Measurements from ENCODE around the gene SLC35G2. TPM values are rescaled to one million over a fixed set of nuclear protein-coding genes. Genes with fewer than 3 reads are reported as not detected.

Gene SLC35G2
- polyA plus RNA-seq, 1 donor from 2014 or later, result 6.8 TPM

DNA sequence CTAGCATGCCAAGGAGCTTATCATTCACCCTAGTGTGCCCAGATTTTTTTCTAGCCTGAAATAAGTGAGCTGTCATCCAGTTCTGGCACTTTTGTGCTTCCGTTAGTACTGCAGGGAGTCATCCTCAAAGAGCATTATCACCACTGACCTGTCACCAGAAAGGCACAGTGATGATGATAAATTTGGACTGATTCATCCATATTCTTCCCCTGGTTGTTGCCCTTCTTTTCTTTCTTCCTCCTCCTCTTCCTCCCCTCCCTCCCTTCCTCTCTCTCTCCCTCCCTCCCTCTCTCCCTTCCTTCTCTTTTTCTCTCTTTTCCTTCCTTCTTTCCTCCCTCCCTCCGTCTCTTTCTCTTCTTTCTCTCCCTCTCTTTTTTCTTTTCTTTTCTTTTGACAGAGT is 21.3 kb downstream of the SLC35G2 start:
- Histone ChIP-seq H3K9me2 (ENCODE audit: insufficient read depth, low read length) (no peaks in the 10 kb centered on the region), H3K36me3 (ENCODE audit: insufficient read depth, low read length) (no peaks in the 10 kb centered on the region), H4K20me1 (ENCODE audit: insufficient read depth) (no peaks in the 10 kb centered on the region), H3K9ac (ENCODE audit: low read length) (no peak overlapping the region), H3F3A (ENCODE audit: insufficient read depth, low read length, poor library complexity, severe bottlenecking) (no peaks in the 10 kb centered on the region), H3K9me3 (ENCODE audit: low read length) (no peaks in the 10 kb centered on the region), H3K79me2 (replicated peaks; ENCODE audit: insufficient read depth, low read length) (no peaks in the 10 kb centered on the region), H2AFZ (ENCODE audit: low read depth, low read length) (no peak overlapping the region), H3K27ac (ENCODE audit: low read length) (no peak overlapping the region), H3K4me3 (ENCODE audit: low read length) (no peak overlapping the region), H3K4me2 (ENCODE audit: low read length) (no peak overlapping the region), H3K27me3 (ENCODE audit: insufficient read depth, low read depth, low read length) (no peaks in the 10 kb centered on the region)
- no peak for TF ChIP-seq EP300 (conservative IDR thresholded peaks at IDR 0.05; ENCODE audit: poor library complexity, severe bottlenecking)
- TF ChIP-seq TAF1 (IDR thresholded peaks at IDR 0.05; ENCODE audit: low read depth), result no peak
- TF ChIP-seq, protein P1, sequence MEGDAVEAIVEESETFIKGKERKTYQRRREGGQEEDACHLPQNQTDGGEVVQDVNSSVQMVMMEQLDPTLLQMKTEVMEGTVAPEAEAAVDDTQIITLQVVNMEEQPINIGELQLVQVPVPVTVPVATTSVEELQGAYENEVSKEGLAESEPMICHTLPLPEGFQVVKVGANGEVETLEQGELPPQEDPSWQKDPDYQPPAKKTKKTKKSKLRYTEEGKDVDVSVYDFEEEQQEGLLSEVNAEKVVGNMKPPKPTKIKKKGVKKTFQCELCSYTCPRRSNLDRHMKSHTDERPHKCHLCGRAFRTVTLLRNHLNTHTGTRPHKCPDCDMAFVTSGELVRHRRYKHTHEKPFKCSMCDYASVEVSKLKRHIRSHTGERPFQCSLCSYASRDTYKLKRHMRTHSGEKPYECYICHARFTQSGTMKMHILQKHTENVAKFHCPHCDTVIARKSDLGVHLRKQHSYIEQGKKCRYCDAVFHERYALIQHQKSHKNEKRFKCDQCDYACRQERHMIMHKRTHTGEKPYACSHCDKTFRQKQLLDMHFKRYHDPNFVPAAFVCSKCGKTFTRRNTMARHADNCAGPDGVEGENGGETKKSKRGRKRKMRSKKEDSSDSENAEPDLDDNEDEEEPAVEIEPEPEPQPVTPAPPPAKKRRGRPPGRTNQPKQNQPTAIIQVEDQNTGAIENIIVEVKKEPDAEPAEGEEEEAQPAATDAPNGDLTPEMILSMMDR (IDR thresholded peaks at IDR 0.05; ENCODE audit: poor library complexity, severe bottlenecking), result no peak
- TF ChIP-seq, protein P2, sequence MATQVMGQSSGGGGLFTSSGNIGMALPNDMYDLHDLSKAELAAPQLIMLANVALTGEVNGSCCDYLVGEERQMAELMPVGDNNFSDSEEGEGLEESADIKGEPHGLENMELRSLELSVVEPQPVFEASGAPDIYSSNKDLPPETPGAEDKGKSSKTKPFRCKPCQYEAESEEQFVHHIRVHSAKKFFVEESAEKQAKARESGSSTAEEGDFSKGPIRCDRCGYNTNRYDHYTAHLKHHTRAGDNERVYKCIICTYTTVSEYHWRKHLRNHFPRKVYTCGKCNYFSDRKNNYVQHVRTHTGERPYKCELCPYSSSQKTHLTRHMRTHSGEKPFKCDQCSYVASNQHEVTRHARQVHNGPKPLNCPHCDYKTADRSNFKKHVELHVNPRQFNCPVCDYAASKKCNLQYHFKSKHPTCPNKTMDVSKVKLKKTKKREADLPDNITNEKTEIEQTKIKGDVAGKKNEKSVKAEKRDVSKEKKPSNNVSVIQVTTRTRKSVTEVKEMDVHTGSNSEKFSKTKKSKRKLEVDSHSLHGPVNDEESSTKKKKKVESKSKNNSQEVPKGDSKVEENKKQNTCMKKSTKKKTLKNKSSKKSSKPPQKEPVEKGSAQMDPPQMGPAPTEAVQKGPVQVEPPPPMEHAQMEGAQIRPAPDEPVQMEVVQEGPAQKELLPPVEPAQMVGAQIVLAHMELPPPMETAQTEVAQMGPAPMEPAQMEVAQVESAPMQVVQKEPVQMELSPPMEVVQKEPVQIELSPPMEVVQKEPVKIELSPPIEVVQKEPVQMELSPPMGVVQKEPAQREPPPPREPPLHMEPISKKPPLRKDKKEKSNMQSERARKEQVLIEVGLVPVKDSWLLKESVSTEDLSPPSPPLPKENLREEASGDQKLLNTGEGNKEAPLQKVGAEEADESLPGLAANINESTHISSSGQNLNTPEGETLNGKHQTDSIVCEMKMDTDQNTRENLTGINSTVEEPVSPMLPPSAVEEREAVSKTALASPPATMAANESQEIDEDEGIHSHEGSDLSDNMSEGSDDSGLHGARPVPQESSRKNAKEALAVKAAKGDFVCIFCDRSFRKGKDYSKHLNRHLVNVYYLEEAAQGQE (IDR thresholded peaks at IDR 0.05; ENCODE audit: borderline replicate concordance), result no peak
- TF ChIP-seq SMC3 (conservative IDR thresholded peaks at IDR 0.05; ENCODE audit: poor library complexity), result no peak
- no peak for TF ChIP-seq POLR2AphosphoS5 (IDR thresholded peaks at IDR 0.05)
- no peak for TF ChIP-seq MXI1 (conservative IDR thresholded peaks at IDR 0.05; ENCODE audit: poor library complexity, severe bottlenecking)
- TF ChIP-seq RAD21 (conservative IDR thresholded peaks at IDR 0.05), result no peak
- no peak for TF ChIP-seq EZH2 (IDR thresholded peaks at IDR 0.05; ENCODE audit: borderline replicate concordance, insufficient read depth, low read length, poor library complexity, severe bottlenecking)

DNA sequence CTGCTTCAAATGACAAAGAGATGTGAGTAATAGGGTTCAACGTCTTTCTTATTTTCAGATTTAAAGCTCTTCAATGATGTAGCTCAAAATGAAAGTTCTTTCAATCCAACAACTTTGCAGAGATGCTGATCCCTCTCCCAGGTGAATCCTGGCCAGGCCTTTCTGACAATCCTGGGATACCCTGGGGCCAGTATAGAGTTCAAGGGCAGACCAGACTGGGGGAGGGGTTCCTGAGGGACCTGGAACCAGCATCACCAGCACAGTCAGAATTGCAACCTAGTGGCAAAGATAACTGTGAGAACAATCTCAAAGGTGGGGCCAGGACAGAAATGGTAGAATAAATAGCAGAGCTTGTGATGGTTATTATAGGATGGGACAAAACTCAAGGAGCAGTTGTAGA is 23.4 kb downstream of the SLC35G2 start:
- H3K79me2 ChIP-seq (replicated peaks; ENCODE audit: insufficient read depth, low read length), result no peaks in the 10 kb centered on the region

DNA sequence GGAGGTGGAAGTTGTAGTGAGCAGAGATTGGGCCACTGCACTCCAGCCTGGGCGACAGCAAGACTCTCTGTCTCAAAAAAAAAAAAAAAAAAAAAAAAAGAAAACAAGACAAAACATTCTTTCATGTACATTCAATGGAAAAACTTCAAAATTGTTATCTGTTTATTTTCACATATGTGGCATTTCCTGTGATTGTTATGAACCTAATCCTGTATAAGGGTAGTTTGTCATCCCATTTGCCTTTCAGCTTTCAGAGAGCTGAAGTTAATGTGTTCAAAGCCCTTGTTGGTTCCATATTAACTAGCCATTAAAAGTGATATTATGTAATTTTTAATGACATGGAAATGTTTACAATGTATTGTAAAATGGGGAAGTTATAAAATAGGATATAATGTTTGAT is 25.8 kb downstream of the SLC35G2 start:
- Histone ChIP-seq H3K9ac (ENCODE audit: low read length) (no peak overlapping the region), H3F3A (ENCODE audit: insufficient read depth, low read length, poor library complexity, severe bottlenecking) (no peaks in the 10 kb centered on the region), H3K9me2 (ENCODE audit: insufficient read depth, low read length) (no peaks in the 10 kb centered on the region), H3K4me3 (ENCODE audit: low read length) (no peak overlapping the region), H4K20me1 (ENCODE audit: insufficient read depth) (no peaks in the 10 kb centered on the region), H3K36me3 (ENCODE audit: insufficient read depth, low read length) (no peaks in the 10 kb centered on the region), H3K27ac (ENCODE audit: low read length) (no peak overlapping the region), H2AFZ (ENCODE audit: low read depth, low read length) (no peak overlapping the region), H3K27me3 (ENCODE audit: insufficient read depth, low read depth, low read length) (no peaks in the 10 kb centered on the region), H3K4me2 (ENCODE audit: low read length) (no peak overlapping the region), H3K9me3 (ENCODE audit: low read length) (no peaks in the 10 kb centered on the region), H3K79me2 (replicated peaks; ENCODE audit: insufficient read depth, low read length) (no peaks in the 10 kb centered on the region)
- TF ChIP-seq SMC3 (conservative IDR thresholded peaks at IDR 0.05; ENCODE audit: poor library complexity) (no peak), EZH2 (IDR thresholded peaks at IDR 0.05; ENCODE audit: borderline replicate concordance, insufficient read depth, low read length, poor library complexity, severe bottlenecking) (no peak), EP300 (conservative IDR thresholded peaks at IDR 0.05; ENCODE audit: poor library complexity, severe bottlenecking) (no peak), MXI1 (conservative IDR thresholded peaks at IDR 0.05; ENCODE audit: poor library complexity, severe bottlenecking) (no peak), RAD21 (conservative IDR thresholded peaks at IDR 0.05) (no peak), TAF1 (IDR thresholded peaks at IDR 0.05; ENCODE audit: low read depth) (no peak), POLR2AphosphoS5 (IDR thresholded peaks at IDR 0.05) (no peak)
- TF ChIP-seq, protein P1 (IDR thresholded peaks at IDR 0.05; ENCODE audit: poor library complexity, severe bottlenecking), result no peak
- TF ChIP-seq, protein P2 (IDR thresholded peaks at IDR 0.05; ENCODE audit: borderline replicate concordance), result no peak

More for the DNA sequence above, 23.4 kb downstream of the SLC35G2 start:
- Histone ChIP-seq H4K20me1 (ENCODE audit: insufficient read depth) (no peaks in the 10 kb centered on the region), H3K27ac (ENCODE audit: low read length) (no peak overlapping the region), H3K9me3 (ENCODE audit: low read length) (no peaks in the 10 kb centered on the region), H2AFZ (ENCODE audit: low read depth, low read length) (no peak overlapping the region), H3F3A (ENCODE audit: insufficient read depth, low read length, poor library complexity, severe bottlenecking) (no peaks in the 10 kb centered on the region), H3K36me3 (ENCODE audit: insufficient read depth, low read length) (no peaks in the 10 kb centered on the region), H3K4me3 (ENCODE audit: low read length) (no peak overlapping the region), H3K4me2 (ENCODE audit: low read length) (no peak overlapping the region), H3K9me2 (ENCODE audit: insufficient read depth, low read length) (no peaks in the 10 kb centered on the region), H3K27me3 (ENCODE audit: insufficient read depth, low read depth, low read length) (no peaks in the 10 kb centered on the region), H3K9ac (ENCODE audit: low read length) (no peak overlapping the region)
- TF ChIP-seq RAD21 (conservative IDR thresholded peaks at IDR 0.05) (no peak), TAF1 (IDR thresholded peaks at IDR 0.05; ENCODE audit: low read depth) (no peak)

All from neural cell (in vitro differentiated cells).